NCI-H345 (cell line): ENCODE results near the gene FEM1B.

Source experiments
- DNase-seq: peaks from one replicate; lab custom pipeline; 2025; lab: John Stamatoyannopoulos, UW

The FEM1B gene

DNA sequence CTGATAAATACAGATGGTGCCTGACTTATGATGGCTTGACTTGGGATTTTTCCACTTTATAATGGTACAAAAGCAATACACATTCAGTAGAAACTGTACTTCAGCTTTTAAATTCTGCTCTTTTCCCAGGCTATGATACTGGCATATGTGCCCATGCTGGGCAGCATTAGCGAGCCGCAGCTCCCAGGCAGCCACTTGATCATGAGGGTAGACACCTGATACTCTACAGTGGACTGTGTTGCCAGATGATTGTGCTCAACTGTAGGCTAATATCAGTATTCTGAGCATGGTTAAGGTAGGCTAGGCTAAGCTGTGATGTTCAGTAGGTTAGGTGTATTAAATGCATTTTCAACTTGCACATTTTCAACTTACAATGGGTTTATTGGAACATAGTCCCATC, 17.7 kb upstream of the FEM1B start:
- DNase-seq, result no peak

DNA sequence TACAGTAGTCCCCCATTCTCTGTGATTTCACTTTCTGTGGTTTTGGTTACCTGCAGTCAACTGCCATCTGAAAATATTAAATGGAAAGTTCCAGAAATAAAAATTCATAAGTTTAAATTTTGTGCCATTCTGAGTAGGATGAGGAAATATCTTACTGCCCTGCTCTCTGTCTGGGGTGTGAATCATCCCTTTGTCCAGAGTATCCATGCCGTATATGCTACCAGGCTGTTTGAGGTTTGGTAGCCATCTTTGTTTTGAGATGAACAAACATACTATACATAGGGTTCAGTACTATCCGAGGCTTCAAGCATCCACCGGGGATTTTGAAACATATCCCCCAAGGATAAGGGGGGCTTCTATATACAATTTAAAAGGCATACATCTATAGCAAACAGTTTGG, 16.3 kb upstream of the FEM1B start:
- DNase-seq, result no peak

DNA sequence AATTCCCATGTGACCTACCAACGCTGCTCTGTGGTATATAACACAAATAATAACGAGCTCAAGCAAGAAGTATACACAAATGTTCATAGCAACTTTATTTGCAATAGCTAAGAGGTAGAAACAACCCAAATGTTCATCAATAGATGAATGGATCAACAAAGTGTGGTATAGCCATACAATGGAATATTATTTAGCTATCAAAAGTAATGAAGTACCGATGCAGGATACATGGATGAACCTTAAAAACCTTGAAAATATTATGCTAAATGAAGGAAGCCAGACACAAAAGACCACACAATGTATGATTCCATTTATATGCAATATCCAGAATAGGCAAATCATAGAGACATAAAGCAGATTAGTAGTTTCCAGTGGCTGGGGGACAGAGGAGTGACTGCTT, 15.6 kb upstream of the FEM1B start:
- DNase-seq, result no peak

DNA sequence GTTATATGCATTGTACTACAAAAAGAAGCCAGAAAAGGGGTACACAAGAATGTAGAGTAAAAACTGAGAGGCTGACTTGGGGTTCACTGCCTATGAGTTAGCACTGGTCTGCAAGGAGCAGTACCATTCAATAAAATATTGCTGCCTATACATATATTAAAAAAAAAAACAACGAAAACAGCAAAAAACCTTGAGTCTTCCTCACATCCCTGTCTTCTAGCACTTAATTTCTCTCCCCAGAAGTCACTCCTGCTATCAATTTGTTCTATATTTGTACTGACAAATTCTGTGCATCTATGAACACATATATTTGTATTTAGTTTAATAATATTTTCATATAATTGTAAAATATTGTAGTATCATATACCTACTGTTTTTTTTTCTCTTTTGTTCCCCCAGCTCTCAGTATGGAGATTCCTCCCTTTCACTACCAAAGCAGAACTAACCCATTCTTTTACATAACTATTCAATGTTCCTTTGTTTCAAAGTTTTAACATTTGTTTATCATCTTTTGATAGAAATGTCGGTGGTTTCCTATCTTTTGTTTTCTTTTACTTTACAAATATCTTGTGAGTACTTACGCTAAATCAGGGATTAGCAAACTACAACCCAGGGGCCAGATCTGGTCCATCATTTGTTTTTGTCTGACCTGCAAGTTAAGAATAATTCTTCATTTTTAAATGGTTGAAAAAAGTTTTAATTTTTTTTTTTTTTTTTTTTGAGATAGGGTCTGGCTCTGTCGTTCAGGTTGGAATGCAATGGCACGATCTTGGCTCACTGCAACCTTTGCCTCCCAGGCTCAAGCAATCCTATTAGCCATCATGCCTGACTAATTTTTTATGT, 14.8 kb upstream of the FEM1B start:
- DNase-seq, result no peak

DNA sequence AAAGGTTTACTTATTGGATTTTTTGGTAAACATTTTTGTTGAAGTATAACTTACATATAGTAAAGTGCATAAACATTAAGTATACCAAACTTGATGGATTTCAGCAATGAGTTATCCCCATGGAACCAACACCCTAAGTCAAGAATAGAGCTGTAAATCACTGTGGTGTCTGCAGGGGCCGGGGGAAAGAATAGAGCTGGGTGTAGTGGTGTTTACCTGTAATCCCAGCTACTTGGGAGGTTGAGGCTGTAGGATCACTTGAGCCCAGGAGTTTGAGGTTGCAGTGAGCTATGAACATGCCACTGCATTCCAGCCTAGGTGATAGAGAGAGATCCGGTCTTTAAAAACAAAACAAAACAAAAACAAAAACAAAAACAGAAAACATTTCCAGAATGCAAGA, 13.3 kb upstream of the FEM1B start:
- DNase-seq, result no peak

DNA sequence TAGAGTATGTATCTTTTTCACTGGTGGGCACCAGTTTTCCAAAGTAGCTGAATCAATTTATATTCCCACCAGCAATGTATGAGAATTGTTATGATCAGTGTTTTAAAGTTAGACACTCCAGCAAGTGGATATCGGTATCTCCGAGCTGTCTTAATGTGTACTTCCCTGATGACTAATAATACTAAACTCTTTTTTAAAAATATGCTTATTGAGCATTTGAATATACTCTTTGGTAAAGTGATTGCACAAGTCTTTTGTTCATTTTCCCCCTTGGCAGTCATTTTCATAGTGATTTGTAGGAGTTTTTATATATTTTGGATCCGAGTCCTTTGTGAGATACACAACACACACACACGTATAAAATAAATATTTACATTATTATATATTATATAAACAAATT, 12.5 kb upstream of the FEM1B start:
- no peak for DNase-seq

DNA sequence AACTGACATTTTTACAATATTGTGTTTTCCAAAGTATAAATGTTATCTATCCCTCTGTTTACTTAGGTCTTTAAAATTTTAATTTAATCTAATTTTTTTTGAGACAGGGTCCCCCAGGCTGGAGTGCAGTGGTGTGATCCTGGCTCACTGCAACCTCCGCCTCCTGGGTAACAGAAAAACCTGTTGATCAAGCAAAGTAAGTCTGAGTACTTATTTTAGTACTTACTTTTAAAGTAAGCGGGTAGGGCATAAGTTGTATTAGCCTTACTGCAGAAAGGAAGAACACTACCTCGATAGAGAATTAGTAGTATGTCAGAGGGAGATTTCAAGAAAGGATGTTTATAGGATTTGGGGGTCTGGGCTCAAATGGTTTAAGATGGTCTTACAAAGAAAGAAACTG, 11.9 kb upstream of the FEM1B start:
- DNase-seq, result no peak

DNA sequence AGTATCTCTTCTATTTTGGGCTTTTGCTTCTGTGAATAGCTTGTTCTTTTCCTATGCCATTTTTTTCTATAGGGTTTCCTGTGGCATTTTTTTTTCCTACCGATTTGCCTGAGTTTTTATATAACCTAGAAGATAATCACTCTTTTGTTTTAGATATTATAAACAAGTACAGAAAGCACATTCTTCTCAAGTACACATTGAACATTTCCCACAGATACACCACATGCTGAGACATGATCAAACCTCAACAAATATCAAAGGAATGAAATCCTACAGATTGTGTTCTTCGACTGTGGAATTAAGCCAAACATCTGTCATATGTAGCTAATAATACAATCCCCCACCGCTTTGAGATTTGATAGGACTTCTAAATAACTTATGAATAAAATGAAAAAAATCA, 9.1 kb upstream of the FEM1B start:
- DNase-seq, result no peak

DNA sequence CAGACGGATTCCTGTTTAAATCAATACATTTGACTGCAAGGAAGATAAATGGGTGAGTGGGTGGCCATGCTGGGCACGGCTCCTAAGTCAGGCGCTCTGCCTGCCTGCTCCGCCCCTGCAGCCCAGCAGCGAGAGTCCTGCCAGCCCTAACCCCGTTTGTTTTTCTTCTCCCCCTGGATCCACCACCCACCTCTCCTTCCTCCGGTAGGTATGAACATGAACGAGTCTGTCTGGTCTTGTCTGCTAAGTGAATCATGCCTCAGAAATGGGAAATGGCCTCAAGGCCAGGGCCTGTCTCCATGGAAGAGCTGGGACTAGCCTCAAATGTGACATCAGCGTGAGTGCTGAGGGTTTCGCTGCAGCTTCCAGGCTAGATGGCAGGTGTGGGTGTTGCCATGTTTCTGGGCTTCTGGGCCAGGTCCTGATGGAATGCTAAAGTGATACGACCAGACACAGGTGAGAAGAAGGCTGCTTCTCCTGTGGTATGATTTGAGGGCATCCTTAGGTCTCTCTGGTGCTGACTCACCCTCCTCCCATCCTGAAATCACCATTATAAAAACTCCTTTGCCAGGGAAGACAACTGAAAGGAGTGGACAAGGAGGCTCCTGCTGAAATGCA, 5.6 kb upstream of the FEM1B start:
- DNase-seq, result no peak

DNA sequence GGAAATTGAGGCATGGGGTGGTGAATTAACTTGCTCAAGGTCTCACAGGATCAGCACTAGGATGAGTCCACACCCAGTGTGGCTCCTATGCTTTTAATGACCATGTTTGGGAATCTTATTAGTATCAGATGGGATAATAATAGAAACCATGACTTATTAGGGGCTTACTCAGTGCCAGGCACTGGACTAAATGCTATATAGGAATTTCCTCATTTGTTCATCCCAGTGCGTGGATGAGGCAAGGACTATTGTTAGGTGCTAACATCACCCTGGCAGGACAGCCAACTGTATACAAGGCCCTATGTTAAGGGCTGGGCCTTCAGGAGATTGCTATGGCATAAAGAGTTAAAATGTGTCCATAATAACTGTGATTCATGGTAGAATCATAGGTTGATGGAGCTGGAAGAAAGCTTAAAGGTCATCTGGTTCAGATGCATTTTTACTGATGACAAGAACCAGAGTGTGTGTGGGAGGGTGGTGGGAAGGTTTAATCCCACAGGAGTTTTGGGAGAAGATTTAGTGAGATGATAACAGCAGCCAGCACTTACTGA, 4.7 kb upstream of the FEM1B start:
- no peak for DNase-seq

DNA sequence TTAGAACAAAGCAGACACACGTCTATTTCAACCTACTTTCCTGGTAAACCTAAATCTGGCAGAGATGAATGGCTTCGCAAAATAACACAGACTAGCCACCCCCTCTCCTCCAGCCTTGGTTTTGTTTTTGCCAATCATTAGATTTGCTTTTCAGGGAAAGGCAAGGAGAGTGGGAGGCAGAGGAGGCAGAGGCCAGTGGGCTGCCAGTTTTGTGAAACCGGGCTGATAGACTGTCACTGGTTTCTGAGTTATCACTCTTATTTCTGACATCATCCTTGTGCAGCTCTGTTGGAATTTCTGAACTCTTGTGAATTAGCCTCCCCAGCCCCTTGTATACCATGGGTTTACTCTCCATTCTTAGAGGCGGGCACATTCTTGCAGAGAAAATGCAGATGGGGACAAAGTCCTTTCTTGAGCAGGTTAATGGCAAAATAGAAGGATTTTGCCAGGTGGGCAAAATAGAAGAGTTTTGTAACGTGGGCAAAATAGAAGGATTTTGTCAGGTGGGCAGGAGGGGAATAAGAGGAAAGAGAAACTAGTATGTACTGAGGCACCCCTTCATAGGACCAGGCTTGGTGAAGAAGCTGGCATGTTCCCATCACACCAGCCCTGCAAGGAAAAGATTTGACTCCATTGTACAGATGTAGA, 3.2 kb upstream of the FEM1B start:
- DNase-seq, result no peak

DNA sequence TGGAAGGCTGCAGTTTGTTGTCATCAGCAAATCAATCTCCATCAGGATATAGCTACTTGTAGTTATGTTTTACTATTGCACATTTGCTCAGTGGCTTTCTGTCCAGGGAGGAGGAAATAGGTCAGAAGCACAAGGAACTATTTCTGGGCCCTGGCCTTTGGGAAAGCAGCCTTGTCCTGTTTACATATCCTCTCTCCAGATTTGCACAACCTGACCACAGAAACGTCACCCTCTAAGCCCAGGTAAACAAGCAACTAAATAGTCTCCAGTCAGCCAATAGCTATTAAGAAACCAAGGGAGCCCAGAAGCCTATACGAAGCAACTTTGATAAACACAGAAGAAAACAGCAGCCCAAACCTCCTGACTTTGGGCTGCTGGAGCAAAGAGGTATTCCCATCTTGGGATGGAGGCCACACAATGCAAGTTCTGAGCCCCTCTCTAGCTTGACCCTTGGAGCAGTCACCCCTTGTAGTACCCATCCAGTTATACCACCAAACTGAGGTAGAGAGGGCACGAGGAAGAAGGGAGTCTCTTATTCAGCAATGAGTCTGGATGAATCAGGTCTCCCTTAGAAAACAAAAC, 2.3 kb upstream of the FEM1B start:
- no peak for DNase-seq

DNA sequence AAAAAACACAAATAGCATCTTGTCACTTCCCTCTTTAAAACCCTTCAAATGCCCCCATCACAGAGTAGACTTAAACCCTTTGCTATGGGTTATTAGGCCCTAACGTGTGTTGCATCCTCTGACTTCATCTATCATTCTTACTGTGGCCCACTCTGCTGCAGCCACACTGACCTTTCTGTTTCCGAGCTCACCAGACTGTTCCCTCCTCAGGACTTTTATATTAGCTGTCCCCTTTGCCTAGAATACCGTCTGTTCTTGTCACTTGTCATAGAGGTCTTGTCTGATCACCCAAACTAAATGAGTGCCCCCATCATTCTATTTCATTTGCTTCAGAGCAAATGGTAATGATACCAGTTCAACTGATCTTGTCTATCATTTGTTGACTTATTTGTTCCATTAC, 877 bp upstream of the FEM1B start:
- DNase-seq, result no peak

DNA sequence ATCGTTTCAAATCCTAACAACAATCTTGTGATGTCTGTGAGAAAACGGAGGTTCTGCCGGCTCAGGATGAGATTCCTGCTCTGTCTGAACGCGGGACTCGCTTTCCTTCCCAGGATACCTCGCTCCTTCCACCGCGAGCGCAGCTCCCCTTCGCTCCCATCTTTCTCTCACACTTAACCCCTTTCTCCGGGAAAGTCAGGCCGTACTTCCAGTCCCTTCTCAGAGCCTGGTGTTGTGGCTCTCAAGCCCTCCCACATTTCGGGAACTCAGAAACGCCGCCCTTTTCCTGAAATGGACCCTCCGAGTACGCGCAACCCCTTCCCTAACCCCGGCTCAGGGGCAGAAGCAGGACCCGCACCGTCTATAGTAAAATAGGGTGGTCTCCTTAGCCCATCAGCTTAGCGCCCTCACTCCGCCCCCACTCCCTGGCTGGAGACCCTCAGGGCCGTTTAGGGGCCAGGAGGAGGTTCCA, 378 bp upstream of the FEM1B start:
- DNase-seq, result peak; percentile 62

DNA sequence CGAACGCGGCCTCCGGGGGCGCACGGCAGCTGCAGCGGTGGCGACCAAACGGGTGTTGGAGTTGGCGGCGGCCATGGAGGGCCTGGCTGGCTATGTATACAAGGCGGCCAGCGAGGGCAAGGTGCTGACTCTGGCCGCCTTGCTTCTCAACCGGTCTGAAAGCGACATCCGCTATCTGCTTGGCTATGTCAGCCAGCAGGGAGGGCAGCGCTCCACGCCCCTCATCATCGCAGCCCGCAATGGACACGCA, 725 bp downstream of the FEM1B start:
- DNase-seq, result no peak

DNA sequence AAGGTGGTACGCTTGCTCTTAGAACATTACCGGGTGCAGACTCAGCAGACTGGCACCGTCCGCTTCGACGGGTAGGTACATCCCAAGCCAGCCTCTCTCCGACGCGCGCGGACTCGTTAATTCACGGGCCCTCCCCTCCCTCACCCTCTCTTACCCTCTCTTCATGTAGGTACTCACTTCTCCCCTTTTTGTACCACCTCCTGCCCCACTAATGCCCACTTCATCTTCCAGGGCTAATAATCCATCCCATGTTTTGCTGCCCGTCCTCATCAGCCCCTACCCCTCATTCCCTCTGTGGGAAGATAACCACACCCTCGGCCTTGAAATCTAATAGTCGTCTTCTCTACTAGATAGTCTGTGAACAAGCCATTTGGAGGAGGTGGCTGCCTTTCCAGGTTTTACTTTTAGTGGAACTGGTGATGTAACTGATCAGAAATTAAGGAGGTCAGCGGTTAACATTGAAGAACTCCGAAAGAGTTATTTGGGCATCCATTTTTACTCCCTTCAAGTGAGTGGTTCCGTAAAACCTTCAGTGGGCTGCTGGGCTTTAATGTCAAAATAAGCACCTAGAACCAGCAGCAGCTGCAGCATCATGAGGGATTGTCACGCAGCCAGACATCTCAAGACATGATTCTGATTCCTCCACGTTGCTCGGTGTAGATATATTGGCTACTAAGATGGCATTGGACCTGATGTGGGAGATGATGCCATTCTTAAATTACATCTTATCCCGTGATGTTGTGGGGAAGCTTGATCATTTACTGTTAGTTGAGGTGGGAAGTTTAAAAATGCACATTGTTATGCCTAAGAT, 1.3 kb downstream of the FEM1B start:
- DNase-seq, result peak; percentile 27

DNA sequence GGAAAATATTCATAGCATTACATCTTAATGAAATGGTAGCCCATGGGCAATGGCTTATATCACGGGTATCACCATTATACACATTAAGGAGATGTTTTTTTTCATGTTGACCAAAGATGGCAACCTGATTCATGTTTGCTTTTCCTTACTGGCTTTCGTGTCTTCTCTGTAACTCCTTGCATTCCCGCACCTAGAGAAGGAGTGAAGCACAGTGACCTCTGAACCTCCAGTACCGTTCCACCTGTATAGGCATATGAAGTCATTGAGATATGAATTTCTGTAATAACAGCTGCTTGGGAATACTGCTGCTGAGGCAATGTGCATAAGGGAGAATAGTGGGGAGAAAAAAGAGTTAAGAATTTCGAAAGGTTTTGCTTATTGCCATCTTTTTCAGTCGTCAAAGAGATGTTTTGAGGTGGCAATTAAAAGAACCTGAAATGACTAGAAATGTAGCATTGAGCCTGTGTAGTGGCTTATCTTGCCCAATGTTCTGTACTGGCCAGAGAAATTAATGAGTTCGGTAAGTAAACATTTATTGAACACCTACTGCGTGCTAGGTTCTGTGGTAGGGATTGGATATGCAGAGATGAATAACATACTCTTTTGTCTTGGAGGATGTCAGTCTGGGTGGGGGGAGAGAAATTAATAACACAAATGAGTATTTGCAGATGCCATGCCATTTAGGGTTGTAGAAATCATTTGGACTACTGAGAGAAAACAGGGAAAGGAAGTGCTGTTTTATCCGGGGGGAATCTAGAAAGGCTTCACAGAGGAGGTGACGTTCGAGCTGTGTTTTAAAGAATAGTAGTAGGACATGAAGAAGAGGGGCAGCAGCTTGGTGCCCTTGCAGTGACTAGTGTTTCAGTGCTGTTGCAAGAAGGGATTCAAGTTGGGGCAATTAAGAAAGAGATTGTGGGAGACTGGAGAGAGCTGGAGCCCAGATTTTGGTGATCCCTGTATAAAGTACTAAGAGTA, 2.5 kb downstream of the FEM1B start:
- DNase-seq, result no peak

DNA sequence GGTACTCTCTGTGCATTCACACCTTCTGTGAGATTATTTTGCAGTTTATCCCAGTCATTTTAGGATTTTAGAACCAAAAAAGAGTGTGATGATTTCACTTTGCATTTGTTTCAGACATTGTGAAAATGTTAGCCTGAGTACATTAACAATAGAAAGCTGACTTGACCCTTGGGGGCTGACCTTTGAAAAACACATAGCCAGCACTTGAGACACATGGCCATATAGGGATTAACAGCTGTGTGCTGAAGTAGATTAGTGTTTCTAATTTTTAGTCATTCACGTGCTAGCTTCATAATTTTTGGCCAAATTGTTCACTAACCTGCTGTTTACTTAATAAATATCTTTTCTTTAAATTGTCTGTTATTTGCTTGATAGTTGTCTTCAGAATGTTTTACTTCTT, 3.5 kb downstream of the FEM1B start:
- DNase-seq, result no peak

DNA sequence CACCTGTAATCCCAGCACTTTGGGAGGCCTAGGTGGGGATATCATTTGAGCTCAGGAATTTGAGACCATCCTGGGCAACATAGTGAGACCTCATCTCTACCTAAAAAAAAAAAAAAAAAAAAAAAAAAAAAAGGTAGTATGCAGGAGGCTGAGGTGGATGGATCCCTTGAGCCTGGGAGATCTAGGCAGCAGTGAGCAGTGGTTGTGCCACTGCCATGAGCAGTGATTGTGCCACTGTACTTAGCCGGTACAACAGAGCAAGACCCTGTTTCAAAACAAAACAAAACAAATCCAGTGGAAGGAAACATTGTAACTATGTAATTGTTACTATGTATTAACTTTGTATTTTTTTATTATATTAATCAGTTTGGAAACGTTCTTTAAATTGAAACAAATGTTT, 5.9 kb downstream of the FEM1B start:
- no peak for DNase-seq

DNA sequence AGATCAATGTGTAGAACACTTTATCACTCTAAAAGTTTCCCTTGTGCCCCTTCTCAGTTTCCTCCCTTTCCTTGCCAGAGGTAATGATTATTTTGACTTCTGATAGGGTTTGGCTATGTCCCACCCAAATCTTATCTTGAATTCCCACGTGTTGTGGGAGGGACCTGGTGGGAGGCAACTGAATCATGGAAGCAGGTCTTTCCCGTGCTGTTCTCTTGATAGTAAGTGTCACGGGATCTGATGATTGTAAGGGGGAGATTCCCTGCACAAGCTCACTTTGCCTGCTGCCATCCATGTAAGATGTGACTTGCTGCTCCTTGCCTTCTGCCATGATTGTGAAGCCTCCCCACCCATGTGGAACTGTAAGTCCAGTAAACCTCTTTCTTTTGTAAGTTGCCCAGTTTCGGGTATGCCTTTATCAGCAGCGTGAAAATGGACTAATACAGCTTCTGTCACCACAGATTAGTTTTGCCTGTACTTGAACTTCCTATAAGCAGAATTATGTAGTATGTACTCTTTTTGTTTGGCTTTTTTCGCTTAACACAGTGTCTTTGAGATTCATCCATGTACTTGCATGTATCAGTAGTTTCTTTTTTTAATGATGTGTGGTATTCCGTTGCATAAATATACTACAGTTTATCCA, 7.2 kb downstream of the FEM1B start:
- no peak for DNase-seq
